ENCODE results near the gene MPPED2. TPM values are rescaled to one million over a fixed set of nuclear protein-coding genes. Genes with fewer than 3 reads are reported as not detected.

MPPED2 gene
- total and polyA plus RNA-seq, 2 of the 13 experiments (the other 11 are each of a cell fraction or from before 2014, with no cell fraction given): not detected

GRCh38 chr11:30422447-30423278, 163.5 kb downstream of the MPPED2 start:
- CTCF ChIA-PET (ENCODE audit: low intra/inter-chr PET ratio, low total read pairs): no interaction called here
- peaks cover 0 to 3% of the 10 kb centered on the region in 2 experiments; a peak in 1 of 5 replicates for H3K27me3 ChIP-seq (ENCODE audit: control insufficient read depth in 1 of 2, insufficient read depth in 2 of 2, low read length in 2 of 2)
- in situ Hi-C loops (cut with HindIII; ENCODE audit: extremely low pct_ligation_motif_present, low pct_unique_long_range_greater_than_20kb) (no loop called here), intact Hi-C loops (cut with micrococcal nuclease; ENCODE audit: unreplicated experiment) (no loop called here)
- FAIRE-seq (no peak), DNase-seq (ENCODE audit: low spot score) (no peak), ATAC-seq (no peak)
- POLR2A ChIA-PET: no interaction called here
- no peaks in the 10 kb centered on the region for H4K20me1 ChIP-seq (ENCODE audit: insufficient read depth, low read length)
- TF ChIP-seq ZBTB1 (CRISPR knock-in tag; IDR thresholded peaks at IDR 0.05; ENCODE audit: borderline replicate concordance): no peak
- no peak for TF ChIP-seq TEF (CRISPR knock-in tag; IDR thresholded peaks at IDR 0.05)
- no peak for TF ChIP-seq ZSCAN22 (CRISPR knock-in tag; IDR thresholded peaks at IDR 0.05)
- TF ChIP-seq CBX1 (IDR thresholded peaks at IDR 0.05; ENCODE audit: low read depth): no peak
- TF ChIP-seq ZNF567 (CRISPR knock-in tag; IDR thresholded peaks at IDR 0.05; ENCODE audit: borderline replicate concordance): no peak
- no peak for TF ChIP-seq ZNF572 (CRISPR knock-in tag; IDR thresholded peaks at IDR 0.05)
- TF ChIP-seq AHDC1 (CRISPR knock-in tag; IDR thresholded peaks at IDR 0.05; ENCODE audit: borderline replicate concordance): no peak
- no peak for TF ChIP-seq MAFF (IDR thresholded peaks at IDR 0.05; ENCODE audit: low read depth, low read length)
- no peak for TF ChIP-seq KLF12 (CRISPR knock-in tag; IDR thresholded peaks at IDR 0.05; ENCODE audit: borderline replicate concordance)
- TF ChIP-seq KDM4B (CRISPR knock-in tag; IDR thresholded peaks at IDR 0.05): no peak
- no peak for TF ChIP-seq ZNF777 (CRISPR knock-in tag; IDR thresholded peaks at IDR 0.05)
- WGBS (ENCODE audit: low lambda C conversion rate): 0% methylated on average over 4 of the region's 5 CpGs
- BruUV-seq (replicated peaks): no TSS peak
- no peaks in the 10 kb centered on the region for H3K36me3 ChIP-seq (replicated peaks in 1 of 2; ENCODE audit: control insufficient read depth in 1 of 2, insufficient read depth in 2 of 2, low read length in 2 of 2)
- no peak overlapping the region for H2AFZ ChIP-seq (ENCODE audit: low read length)
- H3K79me2 ChIP-seq (ENCODE audit: insufficient read depth, low read length): no peaks in the 10 kb centered on the region
- no peak overlapping the region for H3K4me2 ChIP-seq (ENCODE audit: low read depth, low read length)
- H3K27ac ChIP-seq (ENCODE audit: extremely low read length, insufficient read depth, low read length): no peak overlapping the region
- no peaks in the 10 kb centered on the region for H3K9me3 ChIP-seq (ENCODE audit: low read length)
- no peak overlapping the region for H3K4me3 ChIP-seq (replicated peaks in 1 of 3; ENCODE audit: insufficient read depth in 1 of 3, low read depth in 2 of 3, low read length in 3 of 3)
- 0 out of 2 replicates have a peak, but pooled peaks cover 5% of the 10 kb centered on the region for H3K4me1 ChIP-seq (ENCODE audit: insufficient read depth, low read length)
- no peak overlapping the region for H3K9ac ChIP-seq (ENCODE audit: insufficient read depth, low read depth, low read length)
